ENCODE results near the gene LPCAT1.

Gene LPCAT1

GRCh38 chr5:1511651-1512540, 11.9 kb downstream of the LPCAT1 start:
- ChIA-PET CTCF (interaction anchor here (0.6 to 1.7 kb wide), 3 partner anchors 32 to 133 kb away, joined by 3 to 4 read pairs (median 3); no protein-coding TSS in a partner anchor), POLR2A (ENCODE audit: low non-redundant PET) (no interaction called here)
- H3K27ac ChIP-seq, result peak overlapping the region; percentile 33
- no peak for TF ChIP-seq CTCF (conservative IDR thresholded peaks at IDR 0.05; ENCODE audit: low read depth)
- DNase-seq (ENCODE audit: low spot score), result peak; percentile 36

- no peak for DNase-seq (ENCODE audit: low spot score)
- TF ChIP-seq CTCF (conservative IDR thresholded peaks at IDR 0.05; ENCODE audit: low read depth), result no peak
- H3K27ac ChIP-seq, result peak overlapping the region; percentile 16
- POLR2A ChIA-PET (ENCODE audit: low non-redundant PET), result no interaction called here
- CTCF ChIA-PET, result interaction anchor here (0.6 to 1.7 kb wide), 2 partner anchors 56 to 134 kb away, joined by 3 to 4 read pairs; no protein-coding TSS in a partner anchor
Observed at GRCh38 chr5:1511048-1511447, 12.7 kb downstream of the LPCAT1 start.

DNA sequence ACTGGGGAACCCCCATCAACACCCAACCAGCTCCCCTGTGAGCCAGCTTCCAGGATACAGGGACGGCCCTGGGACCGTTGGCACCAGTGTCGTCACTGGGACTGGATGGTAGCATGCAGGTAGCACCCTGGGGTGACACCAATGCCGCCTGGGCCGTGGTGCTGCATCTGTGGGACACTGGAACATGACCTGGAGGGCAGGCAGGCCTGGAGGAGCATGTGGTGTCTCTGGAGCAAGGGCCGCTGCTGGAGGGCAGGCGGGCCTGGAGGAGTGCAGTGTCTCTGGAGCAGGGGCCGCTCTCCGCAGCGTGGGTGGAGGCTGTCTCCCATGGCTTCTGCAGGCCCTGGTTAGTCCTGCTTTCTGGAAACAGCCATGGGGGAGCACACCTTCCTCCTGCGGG, 13.1 kb downstream of the LPCAT1 start:
- no peak for TF ChIP-seq CTCF (conservative IDR thresholded peaks at IDR 0.05; ENCODE audit: low read depth)
- H3K27ac ChIP-seq, result peak overlapping the region; percentile 16
- no peak for DNase-seq (ENCODE audit: low spot score)
- POLR2A ChIA-PET (ENCODE audit: low non-redundant PET), result no interaction called here
- CTCF ChIA-PET, result interaction anchor here (0.6 to 1.7 kb wide), 2 partner anchors 36 to 134 kb away, joined by 3 to 4 read pairs; no protein-coding TSS in a partner anchor

- POLR2A ChIA-PET (ENCODE audit: low non-redundant PET), result no interaction called here
- CTCF ChIA-PET, result interaction anchor here (0.6 kb wide), 1 partner anchor 35 kb away, joined by 3 read pairs; no protein-coding TSS in a partner anchor
- H3K27ac ChIP-seq, result peak overlapping the region; percentile 16
- TF ChIP-seq CTCF (conservative IDR thresholded peaks at IDR 0.05; ENCODE audit: low read depth), result no peak
- DNase-seq (ENCODE audit: low spot score), result no peak
Observed at GRCh38 chr5:1510151-1510561, 13.6 kb downstream of the LPCAT1 start.

GRCh38 chr5:1509346-1510085, 14.2 kb downstream of the LPCAT1 start:
- POLR2A ChIA-PET (ENCODE audit: low non-redundant PET), result no interaction called here
- no peak for DNase-seq (ENCODE audit: low spot score)
- CTCF ChIA-PET, result interaction anchor here (0.6 kb wide), 1 partner anchor 35 kb away, joined by 3 read pairs; no protein-coding TSS in a partner anchor
- TF ChIP-seq CTCF (conservative IDR thresholded peaks at IDR 0.05; ENCODE audit: low read depth), result no peak
- peak overlapping the region; percentile 4; the same call in 1 of the 2 replicates for H3K27ac ChIP-seq

DNA sequence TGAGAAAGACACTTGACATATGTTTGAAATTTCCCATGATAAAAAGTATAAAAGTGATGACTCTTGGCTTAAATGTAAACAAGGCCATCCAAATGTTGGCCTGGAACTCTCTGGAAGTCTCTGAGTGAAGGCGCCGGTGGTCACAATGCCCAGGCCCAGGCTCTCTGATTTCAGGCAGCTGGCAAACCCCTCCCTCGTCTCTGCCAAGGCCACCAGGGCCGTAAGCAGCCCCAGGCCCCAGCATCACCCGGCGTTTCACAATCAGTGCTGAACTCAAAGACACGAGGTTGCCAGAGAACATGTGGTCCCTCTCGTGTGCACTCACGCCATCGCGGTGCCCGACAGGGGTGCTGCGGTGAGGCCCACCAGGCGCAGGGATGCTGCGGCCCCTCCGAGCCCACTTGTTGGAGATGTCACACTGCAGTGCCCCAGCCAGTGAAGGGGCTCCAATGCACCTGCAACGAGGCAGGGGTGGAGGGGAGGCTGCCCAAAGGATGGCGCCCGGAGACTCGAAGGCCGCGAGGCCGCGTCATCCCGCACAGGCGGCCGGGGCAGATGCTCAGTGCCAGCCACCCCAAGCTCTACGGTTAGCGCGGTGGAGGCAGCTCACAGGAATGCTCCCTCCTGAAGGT, 15.0 kb downstream of the LPCAT1 start:
- DNase-seq (ENCODE audit: low spot score), result no peak
- ChIA-PET CTCF (interaction anchor here (0.7 kb wide), 1 partner anchor 30 kb away, joined by 3 read pairs; no protein-coding TSS in a partner anchor), POLR2A (ENCODE audit: low non-redundant PET) (no interaction called here)
- H3K27ac ChIP-seq, result peak overlapping the region; percentile 4
- TF ChIP-seq CTCF (conservative IDR thresholded peaks at IDR 0.05; ENCODE audit: low read depth), result no peak

Measured in RWPE1 (cell line).